Mesodermal cell (in vitro differentiated cells): ENCODE measurements around the gene PKP1.

Experiments
- H3K27ac ChIP-seq: 2 replicates; pipeline ENCODE4 v1.7.0; 2013; ENCODE audit warnings: mild to moderate bottlenecking, low read depth, low read length, moderate library complexity; ENCODE audit not compliant: severe bottlenecking
- H3K36me3 ChIP-seq: 2 replicates; pipeline ENCODE4 v1.7.1; 2013; ENCODE audit warnings: mild to moderate bottlenecking, low read length, moderate library complexity; ENCODE audit not compliant: control insufficient read depth, insufficient read depth
- H3K4me1 ChIP-seq: one replicate; pipeline ENCODE4 v1.7.1; 2013; ENCODE audit warnings: mild to moderate bottlenecking, low read length; ENCODE audit not compliant: insufficient read depth, control insufficient read depth, poor library complexity, severe bottlenecking
- H3K4me3 ChIP-seq: 2 replicates; pipeline ENCODE4 v1.7.0; 2013; ENCODE audit warnings: low read length, control low read depth, mild to moderate bottlenecking; ENCODE audit not compliant: insufficient read depth, poor library complexity, severe bottlenecking; ENCODE audit errors: extremely low read depth
- H3K9me3 ChIP-seq: 2 replicates; pipeline ENCODE4 v1.7.1; 2013; ENCODE audit warnings: mild to moderate bottlenecking, low read length, moderate library complexity; ENCODE audit not compliant: control insufficient read depth
- WGBS, 2 experiments: methylation state at CpG; one replicate each; pipeline ENCODE4 v1.1.5; 2013; ENCODE audit warnings: missing lambda C conversion rate in 2 of 2; ENCODE audit not compliant: insufficient coverage in 2 of 2; 5-methylcytosine and 5-hydroxymethylcytosine counted together

Gene PKP1

DNA sequence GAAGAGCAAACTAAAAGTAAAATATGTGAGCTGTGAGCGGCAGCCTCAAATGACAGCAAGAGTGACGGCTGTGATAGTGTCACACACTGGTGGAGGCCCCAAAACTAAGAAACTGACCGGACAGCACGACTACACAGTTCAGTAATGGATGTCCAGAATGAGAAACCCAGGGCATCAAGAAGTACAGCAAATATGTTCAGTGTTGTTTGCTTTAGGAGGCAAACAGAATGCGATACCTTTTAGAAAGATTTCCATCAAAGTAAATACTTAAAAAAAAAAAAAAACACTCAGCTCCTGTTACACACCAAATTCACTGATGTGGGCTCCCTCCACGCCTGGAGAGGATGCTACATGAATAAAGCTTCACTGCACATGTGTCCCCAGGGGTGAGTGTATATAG, 1.1 kb upstream of the PKP1 start:
- no peak overlapping the region for H3K27ac ChIP-seq
- H3K9me3 ChIP-seq = no peaks in the 10 kb centered on the region
- H3K4me3 ChIP-seq = no peak overlapping the region
- H3K4me1 ChIP-seq = no peaks in the 10 kb centered on the region
- no peaks in the 10 kb centered on the region for H3K36me3 ChIP-seq
- WGBS, 2 experiments = 95 to 99% methylated on average over 4 of the region's 6 CpGs

GRCh38 chr1:201283836-201284553, 689 bp downstream of the PKP1 start:
- Histone ChIP-seq H3K4me1 (no peaks in the 10 kb centered on the region), H3K9me3 (no peaks in the 10 kb centered on the region), H3K36me3 (no peaks in the 10 kb centered on the region), H3K27ac (no peak overlapping the region), H3K4me3 (no peak overlapping the region)
- 94 to 97% methylated on average over 43 to 50 of the region's 53 CpGs for WGBS, 2 experiments

GRCh38 chr1:201284636-201285035, 1.3 kb downstream of the PKP1 start:
- 84 to 88% methylated on average over 3 to 5 of the region's 6 CpGs for WGBS, 2 experiments

DNA sequence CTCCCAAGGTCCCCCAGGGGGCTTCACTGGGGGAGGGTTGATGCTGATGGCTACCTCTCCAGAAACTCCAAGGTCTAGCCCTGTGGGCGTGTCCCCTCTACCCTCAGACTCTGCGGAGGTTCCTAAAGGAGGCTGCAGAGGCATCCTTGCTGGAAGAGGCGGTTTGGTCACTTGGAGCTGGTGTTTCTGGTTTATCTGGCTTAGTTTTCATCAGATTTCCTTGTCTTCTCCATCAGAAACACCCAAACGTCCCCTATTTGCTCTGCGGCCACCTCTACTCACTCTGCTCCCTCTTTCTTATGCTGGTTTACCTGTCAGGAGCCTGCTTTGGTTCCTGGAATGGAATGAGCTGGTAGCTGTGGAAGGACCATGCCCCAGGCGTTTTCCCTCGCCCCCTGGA, 2.5 kb downstream of the PKP1 start:
- Histone ChIP-seq H3K9me3 (no peaks in the 10 kb centered on the region), H3K36me3 (no peaks in the 10 kb centered on the region), H3K4me3 (no peak overlapping the region), H3K27ac (no peak overlapping the region), H3K4me1 (no peaks in the 10 kb centered on the region)
- 86 to 87% methylated on average over 5 to 6 of the region's 7 CpGs for WGBS, 2 experiments

More at GRCh38 chr1:201284636-201285035, 1.3 kb downstream of the PKP1 start:
- H3K4me1 ChIP-seq = no peaks in the 10 kb centered on the region
- H3K9me3 ChIP-seq = no peaks in the 10 kb centered on the region
- no peak overlapping the region for H3K4me3 ChIP-seq
- no peak overlapping the region for H3K27ac ChIP-seq
- H3K36me3 ChIP-seq = no peaks in the 10 kb centered on the region

DNA sequence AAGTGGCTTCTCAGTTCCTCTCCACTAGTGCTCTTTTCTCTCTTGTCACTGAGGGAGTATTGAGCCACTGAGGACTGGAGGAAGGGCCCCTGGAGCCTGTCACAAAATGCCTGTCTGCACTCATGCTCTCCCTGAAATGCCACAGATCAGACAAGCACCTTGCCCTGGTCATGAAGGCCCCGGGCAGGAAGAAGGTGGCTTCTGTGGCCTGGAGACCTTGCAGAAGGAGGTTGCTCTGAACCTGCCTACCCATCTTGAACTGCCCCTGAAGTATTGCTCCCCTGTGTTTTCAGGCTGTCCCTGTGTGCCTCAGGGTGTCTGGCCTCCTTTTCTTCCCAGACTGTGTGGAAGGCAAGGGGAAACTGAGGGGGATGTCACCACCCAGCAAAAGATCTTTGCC, 3.1 kb downstream of the PKP1 start:
- H3K4me3 ChIP-seq = no peak overlapping the region
- no peaks in the 10 kb centered on the region for H3K9me3 ChIP-seq
- no peaks in the 10 kb centered on the region for H3K4me1 ChIP-seq
- no peaks in the 10 kb centered on the region for H3K36me3 ChIP-seq
- H3K27ac ChIP-seq = no peak overlapping the region
- WGBS, 2 experiments = 100% methylated on average over 1 of the region's 1 CpG

DNA sequence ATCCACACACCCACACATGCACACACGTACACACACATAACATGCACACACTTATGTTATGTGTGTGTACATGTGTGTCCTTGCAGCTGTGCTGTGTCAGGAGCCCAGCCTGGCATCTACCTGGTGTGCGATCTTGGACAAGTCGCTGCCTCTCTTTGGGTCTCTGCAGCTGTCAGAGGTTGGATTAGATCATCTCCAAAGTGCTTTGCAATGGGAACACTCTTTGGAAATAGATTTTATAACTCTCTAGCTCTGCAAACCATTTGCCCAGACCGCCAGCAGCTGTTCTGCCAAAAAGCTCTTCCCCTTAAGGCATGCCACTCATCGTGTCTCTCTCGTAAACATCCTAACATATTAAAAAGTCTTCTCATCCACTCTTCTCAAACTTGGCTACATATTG, 4.7 kb downstream of the PKP1 start:
- no peaks in the 10 kb centered on the region for H3K4me1 ChIP-seq
- H3K4me3 ChIP-seq = no peak overlapping the region
- H3K27ac ChIP-seq = no peak overlapping the region
- 91 to 98% methylated on average over 5 of the region's 6 CpGs for WGBS, 2 experiments
- no peaks in the 10 kb centered on the region for H3K36me3 ChIP-seq
- H3K9me3 ChIP-seq = no peaks in the 10 kb centered on the region

GRCh38 chr1:201288765-201289164, 5.5 kb downstream of the PKP1 start:
- Histone ChIP-seq H3K27ac (no peak overlapping the region), H3K4me1 (no peaks in the 10 kb centered on the region), H3K36me3 (no peaks in the 10 kb centered on the region), H3K4me3 (no peak overlapping the region), H3K9me3 (no peaks in the 10 kb centered on the region)
- WGBS, 2 experiments = 69 to 73% methylated on average over 5 of the region's 7 CpGs

- Histone ChIP-seq H3K27ac (no peak overlapping the region), H3K36me3 (no peaks in the 10 kb centered on the region), H3K9me3 (no peaks in the 10 kb centered on the region), H3K4me1 (no peaks in the 10 kb centered on the region), H3K4me3 (no peak overlapping the region)
- WGBS, 2 experiments = 84 to 97% methylated on average over 6 of the region's 7 CpGs
These were observed 7.2 kb downstream of the PKP1 start for GRCh38 chr1:201290551-201290950.

- Histone ChIP-seq H3K4me1 (peaks cover 7% of the 10 kb centered on the region), H3K27ac (no peak overlapping the region), H3K36me3 (no peaks in the 10 kb centered on the region), H3K4me3 (no peak overlapping the region), H3K9me3 (no peaks in the 10 kb centered on the region)
- 81 to 100% methylated on average over 3 to 5 of the region's 8 CpGs for WGBS, 2 experiments
These were observed 8.6 kb downstream of the PKP1 start for GRCh38 chr1:201291916-201292315.

- no peak overlapping the region for H3K27ac ChIP-seq
- no peaks in the 10 kb centered on the region for H3K36me3 ChIP-seq
- H3K9me3 ChIP-seq = no peaks in the 10 kb centered on the region
- no peak overlapping the region for H3K4me3 ChIP-seq
- WGBS, 2 experiments = 76 to 80% methylated on average over 2 of the region's 2 CpGs
- peaks cover 7% of the 10 kb centered on the region for H3K4me1 ChIP-seq
These were observed 11.6 kb downstream of the PKP1 start for GRCh38 chr1:201294876-201295275.

GRCh38 chr1:201295346-201295745, 12.0 kb downstream of the PKP1 start:
- 96 to 97% methylated on average over 2 to 4 of the region's 4 CpGs for WGBS, 2 experiments
- no peak overlapping the region for H3K27ac ChIP-seq
- H3K9me3 ChIP-seq = no peaks in the 10 kb centered on the region
- peaks cover 7% of the 10 kb centered on the region for H3K4me1 ChIP-seq
- H3K4me3 ChIP-seq = no peak overlapping the region
- no peaks in the 10 kb centered on the region for H3K36me3 ChIP-seq
